ENCODE data around the gene WDR7.

Gene WDR7

GRCh38 chr18:56740645-56741044 lies 89.5 kb downstream of the WDR7 start:
- TF ChIP-seq, protein P1, sequence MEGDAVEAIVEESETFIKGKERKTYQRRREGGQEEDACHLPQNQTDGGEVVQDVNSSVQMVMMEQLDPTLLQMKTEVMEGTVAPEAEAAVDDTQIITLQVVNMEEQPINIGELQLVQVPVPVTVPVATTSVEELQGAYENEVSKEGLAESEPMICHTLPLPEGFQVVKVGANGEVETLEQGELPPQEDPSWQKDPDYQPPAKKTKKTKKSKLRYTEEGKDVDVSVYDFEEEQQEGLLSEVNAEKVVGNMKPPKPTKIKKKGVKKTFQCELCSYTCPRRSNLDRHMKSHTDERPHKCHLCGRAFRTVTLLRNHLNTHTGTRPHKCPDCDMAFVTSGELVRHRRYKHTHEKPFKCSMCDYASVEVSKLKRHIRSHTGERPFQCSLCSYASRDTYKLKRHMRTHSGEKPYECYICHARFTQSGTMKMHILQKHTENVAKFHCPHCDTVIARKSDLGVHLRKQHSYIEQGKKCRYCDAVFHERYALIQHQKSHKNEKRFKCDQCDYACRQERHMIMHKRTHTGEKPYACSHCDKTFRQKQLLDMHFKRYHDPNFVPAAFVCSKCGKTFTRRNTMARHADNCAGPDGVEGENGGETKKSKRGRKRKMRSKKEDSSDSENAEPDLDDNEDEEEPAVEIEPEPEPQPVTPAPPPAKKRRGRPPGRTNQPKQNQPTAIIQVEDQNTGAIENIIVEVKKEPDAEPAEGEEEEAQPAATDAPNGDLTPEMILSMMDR (conservative IDR thresholded peaks at IDR 0.05) = no peak
- H3K27ac ChIP-seq = no peak overlapping the region

DNA sequence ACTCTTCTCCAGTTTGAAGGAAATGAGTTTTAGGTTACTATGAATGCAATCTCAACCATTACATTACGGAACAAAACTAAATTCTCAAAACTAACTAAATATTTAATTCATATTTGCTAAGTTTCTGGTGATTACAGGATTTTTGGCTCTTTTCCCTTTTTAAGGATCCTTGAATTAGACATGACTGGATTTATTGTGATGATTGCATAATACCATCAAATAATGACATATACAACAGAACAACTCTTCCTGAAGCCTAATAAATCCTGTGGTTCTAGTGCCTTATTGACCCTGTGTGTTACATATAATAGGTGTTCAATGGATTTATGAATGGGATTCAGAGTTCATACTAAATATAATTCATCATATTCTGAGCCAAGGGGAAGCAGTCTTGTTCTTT lies 90.5 kb downstream of the WDR7 start:
- TF ChIP-seq, protein P1 (conservative IDR thresholded peaks at IDR 0.05) = no peak

DNA sequence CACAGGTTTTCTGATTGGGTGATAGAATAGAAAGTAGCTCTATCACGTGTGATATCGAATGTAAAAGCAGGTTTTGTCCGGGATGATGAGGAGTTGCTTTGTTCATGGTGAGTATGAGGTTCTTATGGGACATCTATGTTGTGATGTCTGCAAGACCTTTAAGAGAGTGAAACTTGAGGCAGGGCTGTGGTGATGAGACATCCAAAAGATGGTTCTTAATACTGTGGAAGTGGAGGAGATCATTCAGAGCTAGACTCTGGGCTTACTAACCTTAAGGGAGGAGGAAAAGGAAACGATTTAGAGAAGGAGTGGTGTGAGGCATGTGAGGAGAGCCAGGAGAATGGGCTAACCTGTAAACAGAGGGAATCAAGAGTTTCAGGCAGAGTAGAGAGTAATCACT lies 92.0 kb downstream of the WDR7 start:
- H3K27ac ChIP-seq = no peak overlapping the region
- TF ChIP-seq, protein P1 (conservative IDR thresholded peaks at IDR 0.05) = no peak

More for the DNA sequence above, 90.5 kb downstream of the WDR7 start:
- H3K27ac ChIP-seq = no peak overlapping the region

- H3K27ac ChIP-seq = no peak overlapping the region
- TF ChIP-seq, protein P1 (conservative IDR thresholded peaks at IDR 0.05) = no peak
Observed at GRCh38 chr18:56747032-56747658, 96.0 kb downstream of the WDR7 start.

DNA sequence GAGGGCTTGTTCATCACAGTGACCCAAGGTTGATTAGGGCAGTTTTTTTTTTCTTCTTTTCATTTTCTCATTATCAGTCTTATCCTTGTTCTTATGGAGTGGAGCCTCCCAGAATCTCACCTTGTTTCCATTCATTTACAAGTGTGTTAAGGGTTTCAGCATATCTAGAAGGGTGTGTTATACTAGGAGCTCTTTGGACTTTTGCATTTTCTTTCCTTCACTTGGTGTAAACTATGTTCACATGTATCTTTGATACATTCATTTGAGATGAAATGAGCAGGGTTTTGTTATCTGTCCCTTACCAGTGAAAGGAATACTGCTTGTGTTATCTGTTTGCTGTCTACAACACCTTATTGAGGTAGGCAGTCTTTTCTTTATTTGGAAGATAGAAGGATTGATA lies 96.7 kb downstream of the WDR7 start:
- H3K27ac ChIP-seq = no peak overlapping the region
- TF ChIP-seq, protein P1 (conservative IDR thresholded peaks at IDR 0.05) = no peak

- TF ChIP-seq, protein P1 (conservative IDR thresholded peaks at IDR 0.05) = peak; percentile 79
- no peak overlapping the region for H3K27ac ChIP-seq
Observed at GRCh38 chr18:56748698-56749268, 97.6 kb downstream of the WDR7 start.

- H3K27ac ChIP-seq = no peak overlapping the region
- TF ChIP-seq, protein P1 (conservative IDR thresholded peaks at IDR 0.05) = no peak
Observed at GRCh38 chr18:56756966-56757365, 105.8 kb downstream of the WDR7 start.

Data from VCaP (cell line).